ENCODE results near the gene BRD1.

GRCh38 chr22:49803134-49803533, 24.5 kb downstream of the BRD1 start:
- no peak for TF ChIP-seq CTCF (IDR thresholded peaks at IDR 0.05)
- no peak for TF ChIP-seq POLR2A (IDR thresholded peaks at IDR 0.05)

Measured in uterus (tissue), 2 donors.